Measurements from ENCODE around the gene TROAP.
A peak's percentile ranks its signal among the peaks of the same experiment; 100 is the strongest.

Gene TROAP

GRCh38 chr12:49330032-49330619, 7.1 kb downstream of the TROAP start:
- no peaks in the 10 kb centered on the region for H3K4me1 ChIP-seq (ENCODE audit: insufficient read depth, poor library complexity, severe bottlenecking)
- no peaks in the 10 kb centered on the region for H3K27me3 ChIP-seq (ENCODE audit: insufficient read depth, poor library complexity, severe bottlenecking)
- peaks cover 44% of the 10 kb centered on the region for H3K36me3 ChIP-seq (ENCODE audit: low read depth)
- ATAC-seq (ENCODE audit: low read depth) (peak; percentile 7; the same call in 1 of the 3 replicates), DNase-seq (ENCODE audit: low spot score) (peak; percentile 21)
- no peak overlapping the region for H3K4me3 ChIP-seq (ENCODE audit: severe bottlenecking)
- TF ChIP-seq, protein P1, sequence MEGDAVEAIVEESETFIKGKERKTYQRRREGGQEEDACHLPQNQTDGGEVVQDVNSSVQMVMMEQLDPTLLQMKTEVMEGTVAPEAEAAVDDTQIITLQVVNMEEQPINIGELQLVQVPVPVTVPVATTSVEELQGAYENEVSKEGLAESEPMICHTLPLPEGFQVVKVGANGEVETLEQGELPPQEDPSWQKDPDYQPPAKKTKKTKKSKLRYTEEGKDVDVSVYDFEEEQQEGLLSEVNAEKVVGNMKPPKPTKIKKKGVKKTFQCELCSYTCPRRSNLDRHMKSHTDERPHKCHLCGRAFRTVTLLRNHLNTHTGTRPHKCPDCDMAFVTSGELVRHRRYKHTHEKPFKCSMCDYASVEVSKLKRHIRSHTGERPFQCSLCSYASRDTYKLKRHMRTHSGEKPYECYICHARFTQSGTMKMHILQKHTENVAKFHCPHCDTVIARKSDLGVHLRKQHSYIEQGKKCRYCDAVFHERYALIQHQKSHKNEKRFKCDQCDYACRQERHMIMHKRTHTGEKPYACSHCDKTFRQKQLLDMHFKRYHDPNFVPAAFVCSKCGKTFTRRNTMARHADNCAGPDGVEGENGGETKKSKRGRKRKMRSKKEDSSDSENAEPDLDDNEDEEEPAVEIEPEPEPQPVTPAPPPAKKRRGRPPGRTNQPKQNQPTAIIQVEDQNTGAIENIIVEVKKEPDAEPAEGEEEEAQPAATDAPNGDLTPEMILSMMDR (IDR thresholded peaks at IDR 0.05; ENCODE audit: poor library complexity, severe bottlenecking) = no peak
- no peaks in the 10 kb centered on the region for H3K9me3 ChIP-seq (ENCODE audit: severe bottlenecking)
- no peak overlapping the region for H3K27ac ChIP-seq (ENCODE audit: poor library complexity, severe bottlenecking)

- no peak overlapping the region for H3K27ac ChIP-seq (ENCODE audit: poor library complexity, severe bottlenecking)
- no peaks in the 10 kb centered on the region for H3K9me3 ChIP-seq (ENCODE audit: severe bottlenecking)
- H3K36me3 ChIP-seq (ENCODE audit: low read depth) = peaks cover 39% of the 10 kb centered on the region
- H3K27me3 ChIP-seq (ENCODE audit: insufficient read depth, poor library complexity, severe bottlenecking) = no peaks in the 10 kb centered on the region
- TF ChIP-seq, protein P1 (IDR thresholded peaks at IDR 0.05; ENCODE audit: poor library complexity, severe bottlenecking) = no peak
- DNase-seq (ENCODE audit: low spot score) (peak; percentile 49), ATAC-seq (ENCODE audit: low read depth) (no peak)
- no peaks in the 10 kb centered on the region for H3K4me1 ChIP-seq (ENCODE audit: insufficient read depth, poor library complexity, severe bottlenecking)
- no peak overlapping the region for H3K4me3 ChIP-seq (ENCODE audit: severe bottlenecking)
Observed at GRCh38 chr12:49330631-49331379, 7.8 kb downstream of the TROAP start.

- H3K4me3 ChIP-seq (ENCODE audit: severe bottlenecking) = no peak overlapping the region
- no peaks in the 10 kb centered on the region for H3K9me3 ChIP-seq (ENCODE audit: severe bottlenecking)
- H3K27ac ChIP-seq (ENCODE audit: poor library complexity, severe bottlenecking) = no peak overlapping the region
- H3K36me3 ChIP-seq (ENCODE audit: low read depth) = peaks cover 31% of the 10 kb centered on the region
- no peaks in the 10 kb centered on the region for H3K4me1 ChIP-seq (ENCODE audit: insufficient read depth, poor library complexity, severe bottlenecking)
- TF ChIP-seq, protein P1 (IDR thresholded peaks at IDR 0.05; ENCODE audit: poor library complexity, severe bottlenecking) = peak; percentile 75
- H3K27me3 ChIP-seq (ENCODE audit: insufficient read depth, poor library complexity, severe bottlenecking) = peaks cover 4% of the 10 kb centered on the region
- peak; percentile 53 for DNase-seq (ENCODE audit: low spot score)
- ATAC-seq (ENCODE audit: low read depth) = peak; percentile 72
Observed at GRCh38 chr12:49331380-49332222, 8.5 kb downstream of the TROAP start.

DNA sequence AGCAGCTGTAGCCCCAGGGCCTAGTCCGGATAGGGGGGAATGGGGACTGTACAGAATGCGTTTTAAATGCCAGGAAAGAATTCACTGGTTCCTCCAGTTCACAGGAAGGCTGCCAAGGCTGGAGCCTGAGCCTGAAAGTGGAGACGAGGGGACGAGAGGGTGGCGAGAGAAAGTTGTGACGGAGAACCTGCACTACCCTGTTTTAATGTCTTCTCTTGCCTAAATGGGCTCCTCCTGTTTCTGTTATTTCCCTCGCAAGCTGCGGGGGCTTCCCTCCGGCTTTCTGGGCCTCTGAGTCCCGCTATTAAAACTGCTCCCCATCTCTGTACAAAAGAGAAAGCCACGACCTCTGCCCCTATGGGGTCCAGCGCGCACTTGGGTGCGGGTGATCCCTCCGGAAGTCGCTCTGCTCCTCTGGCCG, 9.4 kb downstream of the TROAP start:
- Histone ChIP-seq H3K9me3 (ENCODE audit: severe bottlenecking) (no peaks in the 10 kb centered on the region), H3K36me3 (ENCODE audit: low read depth) (peaks cover 23% of the 10 kb centered on the region), H3K4me3 (ENCODE audit: severe bottlenecking) (no peak overlapping the region), H3K27ac (ENCODE audit: poor library complexity, severe bottlenecking) (no peak overlapping the region), H3K4me1 (ENCODE audit: insufficient read depth, poor library complexity, severe bottlenecking) (no peaks in the 10 kb centered on the region), H3K27me3 (ENCODE audit: insufficient read depth, poor library complexity, severe bottlenecking) (peaks cover 7% of the 10 kb centered on the region)
- TF ChIP-seq, protein P1 (IDR thresholded peaks at IDR 0.05; ENCODE audit: poor library complexity, severe bottlenecking) = no peak
- DNase-seq (ENCODE audit: low spot score) (peak; percentile 37), ATAC-seq (ENCODE audit: low read depth) (no peak)

All from RWPE2 (cell line).